MM.1S (cell line): ENCODE measurements around the gene PCNA.

ENCODE experiments used
- DNase-seq: peaks from one replicate; pipeline ENCODE4 v3.0.0-alpha.2; 2015
- H2AFZ ChIP-seq: fragments of 300-600 bp; sonication (generic); 2 replicates; pipeline ENCODE4 v1.6.0; 2016; ENCODE audit warnings: antibody characterized with exemption, low read length
- H3F3A ChIP-seq: fragments of 300-600 bp; sonication (generic); 2 replicates; pipeline ENCODE4 v1.6.1; 2016; ENCODE audit warnings: mild to moderate bottlenecking, antibody characterized with exemption, low read length, moderate library complexity, mixed read lengths; ENCODE audit not compliant: insufficient read depth
- H3K27ac ChIP-seq: fragments of 300-600 bp; sonication (generic); 2 replicates; pipeline ENCODE4 v1.5.1; 2016; ENCODE audit warnings: mild to moderate bottlenecking, low read length
- H3K27me3 ChIP-seq: fragments of 300-600 bp; sonication (generic); replicated peaks from 2 replicates; pipeline ENCODE4 v1.6.0; 2016; ENCODE audit warnings: low read length; ENCODE audit not compliant: insufficient read depth
- H3K36me3 ChIP-seq: fragments of 300-600 bp; sonication (generic); replicated peaks from 2 replicates; pipeline ENCODE4 v1.6.1; 2016; ENCODE audit warnings: mild to moderate bottlenecking, low read length, mixed read lengths; ENCODE audit not compliant: insufficient read depth
- H3K4me1 ChIP-seq: fragments of 300-600 bp; sonication (generic); 2 replicates; pipeline ENCODE4 v1.6.1; 2016; ENCODE audit warnings: low read length, mixed read lengths
- H3K4me2 ChIP-seq: fragments of 300-600 bp; sonication (generic); 2 replicates; pipeline ENCODE4 v1.6.0; 2016; ENCODE audit warnings: low read depth, low read length
- H3K4me3 ChIP-seq: fragments of 300-600 bp; sonication (generic); 2 replicates; pipeline ENCODE4 v1.5.1; 2016; ENCODE audit warnings: low read length, mixed read lengths
- H3K79me2 ChIP-seq: fragments of 300-600 bp; sonication (generic); 2 replicates; pipeline ENCODE4 v1.6.1; 2016; ENCODE audit warnings: mixed run types, low read length, mixed read lengths
- H3K9ac ChIP-seq: fragments of 300-600 bp; sonication (generic); 2 replicates; pipeline ENCODE4 v1.6.1; 2016; ENCODE audit warnings: low read length, mixed read lengths
- H3K9me2 ChIP-seq: fragments of 300-600 bp; sonication (generic); replicated peaks from 2 replicates; pipeline ENCODE4 v1.6.1; 2016; ENCODE audit warnings: mild to moderate bottlenecking, low read length, mixed read lengths; ENCODE audit not compliant: insufficient read depth
- H3K9me3 ChIP-seq: fragments of 300-600 bp; sonication (generic); replicated peaks from 2 replicates; pipeline ENCODE4 v1.6.1; 2016; ENCODE audit warnings: mild to moderate bottlenecking, low read length, mixed read lengths; ENCODE audit not compliant: insufficient read depth
- H4K20me1 ChIP-seq: fragments of 300-600 bp; sonication (generic); 2 replicates; pipeline ENCODE4 v1.6.1; 2016; ENCODE audit warnings: mild to moderate bottlenecking, low read length, moderate library complexity, mixed read lengths; ENCODE audit not compliant: insufficient read depth
- CTCF ChIP-seq: fragments of 300-600 bp; sonication (generic); IDR thresholded peaks from 2 replicates; pipeline ENCODE4 v1.5.1; 2016; ENCODE audit warnings: antibody characterized with exemption, low read length, mixed read lengths
- EZH2 ChIP-seq: fragments of 300-600 bp; sonication (generic); optimal IDR thresholded peaks from 2 replicates; pipeline ENCODE3; 2017; ENCODE audit warnings: low read depth, mild to moderate bottlenecking, antibody characterized with exemption, low read length, mixed read lengths
- EZH2phosphoT487 ChIP-seq: fragments of 300-600 bp; sonication (generic); IDR thresholded peaks from 2 replicates; pipeline ENCODE4 v1.6.1; 2018; ENCODE audit warnings: antibody characterized with exemption, low read length

PCNA gene

GRCh38 chr20:5149892-5150225 lies 30.1 kb upstream of the PCNA start:
- no peak overlapping the region for H3K9ac ChIP-seq
- no peak overlapping the region for H3K4me3 ChIP-seq
- H3F3A ChIP-seq: peaks cover 29% of the 10 kb centered on the region
- H3K4me1 ChIP-seq: peaks cover 62% of the 10 kb centered on the region
- no peaks in the 10 kb centered on the region for H4K20me1 ChIP-seq
- TF ChIP-seq EZH2 (no peak), CTCF (no peak), EZH2phosphoT487 (no peak)
- no peak overlapping the region for H3K4me2 ChIP-seq
- no peak overlapping the region for H3K27ac ChIP-seq
- no peaks in the 10 kb centered on the region for H3K9me3 ChIP-seq
- H3K9me2 ChIP-seq: no peaks in the 10 kb centered on the region
- peaks cover 81% of the 10 kb centered on the region for H3K79me2 ChIP-seq
- H2AFZ ChIP-seq: no peak overlapping the region
- no peaks in the 10 kb centered on the region for H3K27me3 ChIP-seq
- DNase-seq: no peak
- no peaks in the 10 kb centered on the region for H3K36me3 ChIP-seq

- TF ChIP-seq CTCF (no peak), EZH2 (no peak), EZH2phosphoT487 (no peak)
- Histone ChIP-seq H3K79me2 (peaks cover 81% of the 10 kb centered on the region), H2AFZ (no peak overlapping the region), H3K4me1 (peaks cover 53% of the 10 kb centered on the region), H3K4me3 (no peak overlapping the region), H3K27ac (peak overlapping the region; percentile 79; the same call in 1 of the 2 replicates), H3K36me3 (no peaks in the 10 kb centered on the region), H3K9me2 (no peaks in the 10 kb centered on the region), H4K20me1 (no peaks in the 10 kb centered on the region), H3F3A (peaks cover 24% of the 10 kb centered on the region), H3K9me3 (no peaks in the 10 kb centered on the region), H3K27me3 (no peaks in the 10 kb centered on the region), H3K4me2 (peak overlapping the region; percentile 35; the same call in 1 of the 2 replicates), H3K9ac (no peak overlapping the region)
- DNase-seq: no peak
Observed at GRCh38 chr20:5148581-5148980, 28.8 kb upstream of the PCNA start.

GRCh38 chr20:5146871-5147592 lies 27.3 kb upstream of the PCNA start:
- H4K20me1 ChIP-seq: no peaks in the 10 kb centered on the region
- DNase-seq: peak; percentile 49

More at GRCh38 chr20:5146871-5147592, 27.3 kb upstream of the PCNA start:
- Histone ChIP-seq H3F3A (peaks cover 22% of the 10 kb centered on the region), H2AFZ (0 out of 2 replicates have a peak overlapping the region, but pooled peaks have one; percentile 5), H3K9ac (peak overlapping the region; percentile 18; the same call in 1 of the 2 replicates), H3K79me2 (peaks cover 82% of the 10 kb centered on the region), H3K36me3 (no peaks in the 10 kb centered on the region), H3K9me2 (no peaks in the 10 kb centered on the region), H3K4me1 (peaks cover 42% of the 10 kb centered on the region), H3K27ac (peak overlapping the region; percentile 79; the same call in 1 of the 2 replicates), H3K9me3 (no peaks in the 10 kb centered on the region), H3K4me3 (peak overlapping the region; percentile 13; the same call in 1 of the 2 replicates), H3K4me2 (peak overlapping the region; percentile 40), H3K27me3 (no peaks in the 10 kb centered on the region)
- TF ChIP-seq EZH2phosphoT487 (no peak), EZH2 (no peak), CTCF (no peak)
